B cell (primary cell): ENCODE data around the gene RFX2. TPM values are rescaled to one million over a fixed set of nuclear protein-coding genes. Genes with fewer than 3 reads are reported as not detected.

Experiments used
- ATAC-seq: fragments of 200-7000 bp; cut with Tn5 transposase; one replicate; pipeline ENCODE4 v1.10.0; 2021; ENCODE audit warnings: low read depth, mild to moderate bottlenecking, moderate number of reproducible peaks, moderate library complexity
- CTCF ChIA-PET: fragments of 350-600 bp; sonication (Branson Sonifier 250); formaldehyde crosslinking; loops from one replicate; lab custom pipeline; 2021; ENCODE audit warnings: antibody characterized with exemption, inconsistent platforms; lab: Charles Lee
- POLR2A ChIA-PET: fragments of 350-600 bp; sonication (Branson Sonifier 250); formaldehyde crosslinking; loops from one replicate; lab custom pipeline; 2021; ENCODE audit warnings: antibody characterized with exemption; lab: Charles Lee
- DNase-seq: peaks from one replicate; pipeline ENCODE4 v3.0.0; 2013
- H2AFZ ChIP-seq: 2 replicates; pipeline ENCODE4 v1.6.1; 2012; ENCODE audit warnings: mild to moderate bottlenecking, low read depth, low read length; ENCODE audit not compliant: insufficient read depth, poor library complexity, severe bottlenecking
- H3K27ac ChIP-seq, 2 donors: 1 replicate in 1 of 2; 2 replicates in 1 of 2; pipeline ENCODE4 v1.5.1; 2012 to 2013; ENCODE audit warnings: low read length in 2 of 2, mild to moderate bottlenecking in 2 of 2, moderate library complexity in 1 of 2
- H3K27me3 ChIP-seq, 4 experiments: fragments of 200-600 bp in 1 of 4; sonication (generic) in 1 of 4; replicated peaks in 1 of 4; 1 replicate in 2 of 4; 2 replicates in 2 of 4; pipeline versions ENCODE4 v1.6.1 to v1.7.0; 2013 to 2016; ENCODE audit warnings: low read length in 3 of 4, mild to moderate bottlenecking in 2 of 4, mixed read lengths in 1 of 4, moderate library complexity in 1 of 4; ENCODE audit not compliant: insufficient read depth in 4 of 4, control insufficient read depth in 3 of 4; ENCODE audit errors: control extremely low read depth in 1 of 4
- H3K36me3 ChIP-seq, 2 experiments: replicated peaks in 1 of 2; 1 replicate in 1 of 2; 2 replicates in 1 of 2; pipeline versions ENCODE4 v1.6.1 to v1.7.1; 2013; ENCODE audit warnings: low read length in 1 of 2; ENCODE audit not compliant: insufficient read depth in 2 of 2, control insufficient read depth in 1 of 2; ENCODE audit errors: control extremely low read depth in 1 of 2, extremely low read depth in 1 of 2
- H3K4me1 ChIP-seq, 2 donors: fragments of 200-600 bp in 1 of 2; sonication (generic) in 1 of 2; 1 replicate in 1 of 2; 2 replicates in 1 of 2; pipeline versions ENCODE4 v1.5.1 to v1.6.1; 2013 to 2017; ENCODE audit warnings: low read length in 2 of 2; ENCODE audit not compliant: control insufficient read depth in 2 of 2, insufficient read depth in 2 of 2
- H3K4me2 ChIP-seq: replicated peaks from 2 replicates; pipeline ENCODE3; 2012; ENCODE audit warnings: mild to moderate bottlenecking, low read depth, low read length; ENCODE audit not compliant: poor library complexity, severe bottlenecking
- H3K4me3 ChIP-seq, 5 experiments: fragments of 200-600 bp in 1 of 5; sonication (generic) in 1 of 5; 1 replicate in 3 of 5; 2 replicates in 2 of 5; pipeline versions ENCODE4 v1.5.1 to v1.7.0; 2011 to 2016; ENCODE audit warnings: low read length in 4 of 5, mild to moderate bottlenecking in 4 of 5, low read depth in 2 of 5, control low read depth in 1 of 5, moderate library complexity in 1 of 5; ENCODE audit not compliant: insufficient read depth in 1 of 5; ENCODE audit errors: control extremely low read depth in 1 of 5, extremely low read depth in 1 of 5
- H3K79me2 ChIP-seq: fragments of 200-600 bp; sonication (generic); one replicate; pipeline ENCODE4 v1.6.0; 2016; ENCODE audit warnings: low read length; ENCODE audit not compliant: control insufficient read depth, insufficient read depth
- H3K9ac ChIP-seq: fragments of 200-600 bp; sonication (generic); 2 replicates; pipeline ENCODE4 v1.6.1; 2017; ENCODE audit warnings: mild to moderate bottlenecking, low read length, moderate library complexity
- H3K9me3 ChIP-seq, 3 donors: one replicate each; pipeline versions ENCODE4 v1.6.1 to v1.7.1; 2013; ENCODE audit warnings: low read length in 2 of 3; ENCODE audit not compliant: control insufficient read depth in 2 of 3, insufficient read depth in 1 of 3; ENCODE audit errors: control extremely low read depth in 1 of 3
- H4K20me1 ChIP-seq: 2 replicates; pipeline ENCODE4 v1.6.0; 2012; ENCODE audit warnings: mild to moderate bottlenecking, low read length; ENCODE audit not compliant: insufficient read depth, control insufficient read depth, poor library complexity, severe bottlenecking
- H3K27ac Mint-ChIP-seq: one replicate; pipeline ENCODE4 v1.8.0; 2021; ENCODE audit warnings: mixed read lengths
- H3K27me3 Mint-ChIP-seq: one replicate; pipeline ENCODE4 v1.8.0; 2021; ENCODE audit warnings: mixed read lengths
- H3K4me1 Mint-ChIP-seq: one replicate; pipeline ENCODE4 v1.8.0; 2021; ENCODE audit warnings: mixed read lengths
- H3K4me3 Mint-ChIP-seq: one replicate; pipeline ENCODE4 v1.8.0; 2021; ENCODE audit warnings: mixed read lengths
- H3K9me3 Mint-ChIP-seq: one replicate; pipeline ENCODE4 v1.8.0; 2022; ENCODE audit warnings: mixed read lengths; ENCODE audit not compliant: insufficient read depth
- CTCF ChIP-seq: fragments of 200-600 bp; IDR thresholded peaks from one replicate; pipeline ENCODE4 v1.8.0; 2022; ENCODE audit warnings: antibody characterized with exemption, mild to moderate bottlenecking
- EZH2 ChIP-seq: IDR thresholded peaks from 2 replicates; pipeline ENCODE4 v1.6.1; 2012; ENCODE audit warnings: borderline replicate concordance, low read depth, mild to moderate bottlenecking, moderate library complexity, low read length; ENCODE audit not compliant: insufficient read depth, poor library complexity, severe bottlenecking
- WGBS: methylation state at CpG from one replicate; pipeline ENCODE4 v1.1.5; 2013; ENCODE audit warnings: missing lambda C conversion rate; ENCODE audit not compliant: insufficient coverage; 5-methylcytosine and 5-hydroxymethylcytosine counted together
- intact Hi-C: fragments of 100-400 bp; cut with micrococcal nuclease; formaldehyde crosslinking; loops from one replicate; pipeline ENCODE4 v1.10.0; 2022
- polyA plus RNA-seq: library from polyadenylated mRNA; depleted of rRNA; stranded (reverse); fragments of >200 nt; gene quantifications from 2 replicates; pipeline ENCODE4 v1.2.3, GENCODE V29; 2012
- total RNA-seq, 2 donors: library from RNA; stranded (reverse); fragments of 120-200 nt in 1 of 2; gene quantifications; 1 replicate in 1 of 2; 2 replicates in 1 of 2; pipeline versions ENCODE4 v1.2.3 to v1.2.4, GENCODE V29; 2013 to 2022

The RFX2 gene
- total and polyA plus RNA-seq, 2 donors (not counting 1 experiment from before 2014, with no cell fraction given): 7.1 to 8.6 TPM

- Mint-ChIP-seq H3K27ac (no peak overlapping the region), H3K4me1 (no peaks in the 10 kb centered on the region), H3K27me3 (peaks cover 8% of the 10 kb centered on the region), H3K4me3 (no peak overlapping the region), H3K9me3 (no peaks in the 10 kb centered on the region)
- H3K79me2 ChIP-seq: no peaks in the 10 kb centered on the region
- 96% methylated on average over 13 of the region's 14 CpGs for WGBS
- H3K9ac ChIP-seq: no peak overlapping the region
- peaks cover 0 to 3% of the 10 kb centered on the region in 2 donors for H3K4me1 ChIP-seq
- H3K9me3 ChIP-seq: peaks cover 0 to 2% (median 0%) of the 10 kb centered on the region in 3 donors
- intact Hi-C loops: no loop called here
- no peak overlapping the region for H2AFZ ChIP-seq
- H3K4me3 ChIP-seq: no peak overlapping the region
- no peak for DNase-seq
- TF ChIP-seq CTCF (no peak), EZH2 (no peak)
- no peak overlapping the region for H3K27ac ChIP-seq
- H4K20me1 ChIP-seq: no peaks in the 10 kb centered on the region
- no peaks in the 10 kb centered on the region for H3K36me3 ChIP-seq
- CTCF ChIA-PET: interaction anchor here (1.0 to 1.1 kb wide), 3 partner anchors 10 to 424 kb away, joined by 3 to 4 read pairs (median 3); no protein-coding TSS in a partner anchor
- H3K27me3 ChIP-seq: peaks cover 0 to 5% (median 0%) of the 10 kb centered on the region in 4 experiments
- POLR2A ChIA-PET: no interaction called here
- H3K4me2 ChIP-seq: no peak overlapping the region
- no peak for ATAC-seq
These were observed 52.4 kb downstream of the RFX2 start for GRCh38 chr19:6057651-6058517.
